Loucy (cell line): ENCODE results near the gene IL33.

Source experiments
- H2AFZ ChIP-seq: fragments of 200-600 bp; sonication (generic); 2 replicates; pipeline ENCODE4 v1.6.0; 2016; ENCODE audit warnings: antibody characterized with exemption, mild to moderate bottlenecking, low read length, moderate library complexity
- H3F3A ChIP-seq: fragments of 200-600 bp; 2 replicates; pipeline ENCODE4 v1.6.0; 2016; ENCODE audit warnings: antibody characterized with exemption, low read depth, mild to moderate bottlenecking
- H3K27me3 ChIP-seq: fragments of 200-600 bp; sonication (generic); 2 replicates; pipeline ENCODE4 v1.6.1; 2014; ENCODE audit warnings: low read length, mild to moderate bottlenecking; ENCODE audit not compliant: insufficient read depth, poor library complexity, severe bottlenecking
- H3K36me3 ChIP-seq: fragments of 200-600 bp; sonication (generic); 2 replicates; pipeline ENCODE4 v1.6.1; 2016; ENCODE audit warnings: low read length; ENCODE audit not compliant: insufficient read depth
- H3K4me1 ChIP-seq: fragments of 200-600 bp; sonication (generic); 2 replicates; pipeline ENCODE4 v1.5.1; 2014; ENCODE audit warnings: low read length, mild to moderate bottlenecking; ENCODE audit not compliant: insufficient read depth, poor library complexity, severe bottlenecking
- H3K4me2 ChIP-seq: fragments of 200-600 bp; sonication (generic); 2 replicates; pipeline ENCODE4 v1.6.0; 2014; ENCODE audit warnings: antibody characterized with exemption, low read length, low read depth, mild to moderate bottlenecking; ENCODE audit not compliant: poor library complexity, severe bottlenecking
- H3K4me3 ChIP-seq: fragments of 200-600 bp; sonication (generic); 2 replicates; pipeline ENCODE4 v1.5.1; 2014; ENCODE audit warnings: low read length, mild to moderate bottlenecking, mixed read lengths; ENCODE audit not compliant: poor library complexity, severe bottlenecking
- H3K79me2 ChIP-seq: fragments of 200-600 bp; sonication (generic); 2 replicates; pipeline ENCODE4 v1.6.1; 2014; ENCODE audit warnings: low read length; ENCODE audit not compliant: insufficient read depth
- H3K9ac ChIP-seq: fragments of 200-600 bp; sonication (generic); 2 replicates; pipeline ENCODE4 v1.6.0; 2014; ENCODE audit warnings: mild to moderate bottlenecking, low read depth, low read length, moderate library complexity; ENCODE audit not compliant: poor library complexity, severe bottlenecking
- H3K9me2 ChIP-seq: fragments of 200-600 bp; sonication (generic); replicated peaks from 2 replicates; pipeline ENCODE4 v1.6.1; 2016; ENCODE audit warnings: low read depth, low read length, mixed read lengths
- H3K9me3 ChIP-seq: fragments of 200-600 bp; sonication (generic); 2 replicates; pipeline ENCODE4 v1.6.1; 2014; ENCODE audit warnings: mild to moderate bottlenecking, antibody characterized with exemption, low read length, low read depth; ENCODE audit not compliant: insufficient read depth
- H4K20me1 ChIP-seq: fragments of 200-600 bp; sonication (generic); 2 replicates; pipeline ENCODE4 v1.6.0; 2014; ENCODE audit warnings: antibody characterized with exemption, low read length, mild to moderate bottlenecking; ENCODE audit not compliant: insufficient read depth, poor library complexity, severe bottlenecking
- CTCF ChIP-seq: fragments of 200-600 bp; sonication (generic); conservative IDR thresholded peaks from 2 replicates; pipeline ENCODE4 v1.5.1; 2014; ENCODE audit warnings: mild to moderate bottlenecking, antibody characterized with exemption, low read length
- EZH2phosphoT487 ChIP-seq: fragments of 200-600 bp; IDR thresholded peaks from 2 replicates; pipeline ENCODE4 v1.6.1; 2018; ENCODE audit warnings: antibody characterized with exemption, mild to moderate bottlenecking, moderate library complexity, borderline replicate concordance

IL33 gene

GRCh38 chr9:6230037-6230780 lies 14.6 kb downstream of the IL33 start:
- H2AFZ ChIP-seq = no peak overlapping the region
- no peaks in the 10 kb centered on the region for H3K4me1 ChIP-seq
- H3K9me2 ChIP-seq = no peaks in the 10 kb centered on the region
- H3K4me3 ChIP-seq = no peak overlapping the region
- H3K9me3 ChIP-seq = no peaks in the 10 kb centered on the region
- no peaks in the 10 kb centered on the region for H3K36me3 ChIP-seq
- no peaks in the 10 kb centered on the region for H4K20me1 ChIP-seq
- H3K27me3 ChIP-seq = no peaks in the 10 kb centered on the region
- TF ChIP-seq EZH2phosphoT487 = no peak
- TF ChIP-seq CTCF = no peak
- no peaks in the 10 kb centered on the region for H3K79me2 ChIP-seq
- H3K9ac ChIP-seq = no peak overlapping the region
- no peak overlapping the region for H3K4me2 ChIP-seq
- H3F3A ChIP-seq = no peaks in the 10 kb centered on the region

DNA sequence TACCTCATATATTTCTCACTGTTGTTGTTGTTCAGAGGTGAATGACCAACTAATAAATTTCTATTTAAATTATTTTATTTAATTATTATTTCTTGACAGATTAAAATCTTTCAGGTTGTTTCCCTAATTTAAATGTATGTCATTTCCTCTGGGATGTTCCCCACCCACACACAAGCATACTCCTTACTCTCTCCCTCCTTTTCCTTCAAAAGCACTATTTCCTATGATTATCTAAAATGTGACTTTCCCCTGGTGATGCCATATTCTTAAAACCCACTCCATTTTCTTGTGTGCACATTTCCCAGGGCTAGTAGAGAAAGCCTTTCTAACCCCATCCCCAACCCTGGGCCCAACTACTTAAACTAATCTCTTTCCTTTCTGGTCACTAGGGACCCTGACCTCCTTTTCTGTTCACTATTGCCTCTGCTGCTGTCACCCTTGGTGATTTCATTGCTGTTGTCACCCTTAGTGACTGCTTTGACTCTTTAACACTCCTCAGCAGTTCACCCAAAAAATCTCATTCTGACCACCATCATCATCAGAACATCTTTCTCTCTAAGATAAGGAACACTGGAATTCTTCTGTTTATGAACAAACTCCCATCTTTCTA lies 16.8 kb downstream of the IL33 start:
- H2AFZ ChIP-seq = no peak overlapping the region
- H3K36me3 ChIP-seq = no peaks in the 10 kb centered on the region
- H3K4me1 ChIP-seq = no peaks in the 10 kb centered on the region
- no peak overlapping the region for H3K4me3 ChIP-seq
- H3K27me3 ChIP-seq = no peaks in the 10 kb centered on the region
- no peak overlapping the region for H3K4me2 ChIP-seq
- H3K9ac ChIP-seq = no peak overlapping the region
- no peaks in the 10 kb centered on the region for H3K79me2 ChIP-seq
- H3F3A ChIP-seq = no peaks in the 10 kb centered on the region
- no peaks in the 10 kb centered on the region for H3K9me3 ChIP-seq
- H3K9me2 ChIP-seq = no peaks in the 10 kb centered on the region
- no peak for TF ChIP-seq EZH2phosphoT487
- no peak for TF ChIP-seq CTCF
- no peaks in the 10 kb centered on the region for H4K20me1 ChIP-seq

DNA sequence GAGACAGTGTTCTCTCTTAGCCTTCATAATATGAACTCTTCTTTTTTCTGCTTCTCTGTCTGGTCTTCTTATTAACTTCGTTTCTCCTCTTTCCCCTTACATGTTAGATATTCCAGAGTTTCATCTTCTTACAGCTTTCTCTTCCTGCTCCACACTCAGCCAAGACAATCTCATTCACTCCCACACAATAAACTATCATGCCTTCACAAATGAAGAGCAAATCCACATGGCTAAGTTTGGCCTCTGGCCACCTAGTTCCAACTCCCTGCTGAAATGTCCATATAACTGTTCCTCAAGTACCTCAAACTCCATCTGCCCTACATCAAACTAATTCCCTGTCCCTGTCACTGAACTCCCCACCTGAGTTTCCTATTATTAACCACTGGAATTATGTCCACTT lies 18.4 kb downstream of the IL33 start:
- Histone ChIP-seq H4K20me1 (no peaks in the 10 kb centered on the region), H3K27me3 (no peaks in the 10 kb centered on the region), H3K4me2 (no peak overlapping the region), H3K36me3 (no peaks in the 10 kb centered on the region), H3K4me3 (no peak overlapping the region), H3K9me2 (no peaks in the 10 kb centered on the region), H3K79me2 (no peaks in the 10 kb centered on the region), H3K9me3 (no peaks in the 10 kb centered on the region), H3K9ac (no peak overlapping the region), H3F3A (no peaks in the 10 kb centered on the region), H3K4me1 (no peaks in the 10 kb centered on the region), H2AFZ (no peak overlapping the region)
- TF ChIP-seq EZH2phosphoT487 (no peak), CTCF (no peak)
